Fibroblast of the aortic adventitia (primary cell): Measurements from ENCODE around the gene BCAS3. TPM values are rescaled to one million over a fixed set of nuclear protein-coding genes. Genes with fewer than 3 reads are reported as not detected.

Experiments used
- DNase-seq: peaks from one replicate; pipeline ENCODE4 v3.0.0-alpha.2; 2010; ENCODE audit warnings: low read depth
- H3K4me3 ChIP-seq: 2 replicates; pipeline ENCODE4 v1.5.1; 2011; ENCODE audit warnings: low read depth, mild to moderate bottlenecking, control low read depth, low read length, moderate library complexity
- total RNA-seq: library from RNA; depleted of rRNA; stranded (reverse); fragments of >200 nt; gene quantifications from 2 replicates; pipeline ENCODE4 v1.2.3, GENCODE V29; 2012; ENCODE audit warnings: low replicate concordance
- TF ChIP-seq, protein P1 (sequence below): IDR thresholded peaks from 2 replicates; pipeline ENCODE4 v1.5.1; 2011; ENCODE audit warnings: mild to moderate bottlenecking, low read length, control low read depth, inconsistent platforms; ENCODE audit not compliant: insufficient read depth

Gene BCAS3
- total RNA-seq, 1 donor, result 29.6 TPM

GRCh38 chr17:61328351-61328750, 650.7 kb downstream of the BCAS3 start:
- TF ChIP-seq, protein P1, sequence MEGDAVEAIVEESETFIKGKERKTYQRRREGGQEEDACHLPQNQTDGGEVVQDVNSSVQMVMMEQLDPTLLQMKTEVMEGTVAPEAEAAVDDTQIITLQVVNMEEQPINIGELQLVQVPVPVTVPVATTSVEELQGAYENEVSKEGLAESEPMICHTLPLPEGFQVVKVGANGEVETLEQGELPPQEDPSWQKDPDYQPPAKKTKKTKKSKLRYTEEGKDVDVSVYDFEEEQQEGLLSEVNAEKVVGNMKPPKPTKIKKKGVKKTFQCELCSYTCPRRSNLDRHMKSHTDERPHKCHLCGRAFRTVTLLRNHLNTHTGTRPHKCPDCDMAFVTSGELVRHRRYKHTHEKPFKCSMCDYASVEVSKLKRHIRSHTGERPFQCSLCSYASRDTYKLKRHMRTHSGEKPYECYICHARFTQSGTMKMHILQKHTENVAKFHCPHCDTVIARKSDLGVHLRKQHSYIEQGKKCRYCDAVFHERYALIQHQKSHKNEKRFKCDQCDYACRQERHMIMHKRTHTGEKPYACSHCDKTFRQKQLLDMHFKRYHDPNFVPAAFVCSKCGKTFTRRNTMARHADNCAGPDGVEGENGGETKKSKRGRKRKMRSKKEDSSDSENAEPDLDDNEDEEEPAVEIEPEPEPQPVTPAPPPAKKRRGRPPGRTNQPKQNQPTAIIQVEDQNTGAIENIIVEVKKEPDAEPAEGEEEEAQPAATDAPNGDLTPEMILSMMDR, result no peak
- H3K4me3 ChIP-seq, result no peak overlapping the region
- no peak for DNase-seq

DNA sequence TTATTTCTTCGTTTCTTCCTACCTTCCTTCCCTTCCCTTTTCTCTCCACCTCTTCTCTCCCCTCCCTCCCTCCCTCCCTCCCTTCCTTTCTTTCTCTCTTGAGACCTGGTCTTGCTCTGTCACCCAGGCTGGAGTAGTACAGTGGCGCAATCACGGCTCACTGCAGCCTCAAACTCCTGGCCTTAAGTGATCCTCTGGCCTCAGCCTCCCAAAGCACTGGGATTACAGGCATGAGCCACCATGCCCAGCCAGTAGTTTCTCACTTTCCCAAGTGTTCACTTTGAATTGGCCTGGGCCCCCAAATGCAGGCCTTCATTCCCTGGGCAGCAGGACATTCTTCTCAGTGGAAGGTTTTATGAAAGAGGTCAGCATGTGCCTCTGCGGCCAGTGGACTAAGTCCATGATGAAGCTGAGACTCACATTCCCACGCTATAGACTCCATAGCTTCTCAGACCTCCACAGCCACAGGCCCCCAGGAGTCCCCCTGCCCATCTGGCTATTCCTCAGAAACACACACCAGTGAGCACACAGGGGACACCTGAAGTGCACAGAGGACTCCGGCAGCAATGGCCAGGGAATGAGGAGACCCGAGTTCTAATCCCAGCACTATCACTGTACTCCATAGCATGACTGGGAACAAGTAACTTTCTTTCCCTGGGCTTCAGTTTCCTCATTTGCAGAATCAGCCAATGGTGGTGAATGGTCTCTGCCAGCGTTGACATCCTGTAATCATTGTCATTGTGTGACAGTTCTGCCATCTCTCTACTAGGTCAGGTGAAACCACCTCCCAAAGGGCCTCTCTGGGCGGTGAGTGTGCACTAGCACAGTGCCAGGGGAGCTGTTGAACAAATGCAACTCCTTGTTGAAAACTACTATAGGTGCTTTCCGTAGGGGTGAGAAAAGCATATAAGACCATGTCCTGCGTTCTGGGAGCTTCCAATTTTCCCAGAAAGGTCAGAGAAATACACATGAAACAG, 652.8 kb downstream of the BCAS3 start:
- no peak overlapping the region for H3K4me3 ChIP-seq
- TF ChIP-seq, protein P1, result no peak
- DNase-seq, result no peak

DNA sequence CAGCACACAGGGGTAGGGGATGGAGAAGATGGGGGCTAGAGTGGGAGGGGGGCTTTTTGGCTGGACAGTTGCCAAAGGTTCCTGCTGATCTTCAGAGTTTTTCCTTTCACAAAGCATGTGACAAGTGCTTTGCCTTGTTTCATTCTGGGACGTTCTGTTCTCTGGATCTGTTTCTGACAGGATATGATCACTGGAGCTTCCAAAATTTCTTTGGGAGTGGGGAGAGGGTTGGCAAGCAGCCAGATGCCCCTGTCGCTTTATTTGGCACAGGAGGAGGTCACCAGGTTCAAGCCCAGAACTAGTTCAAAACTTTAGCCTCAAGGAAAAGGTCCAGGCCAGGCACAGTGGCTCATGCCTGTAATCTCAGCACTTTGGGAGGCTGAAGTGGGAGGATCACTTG, 653.5 kb downstream of the BCAS3 start:
- H3K4me3 ChIP-seq, result no peak overlapping the region
- no peak for DNase-seq
- TF ChIP-seq, protein P1, result no peak

DNA sequence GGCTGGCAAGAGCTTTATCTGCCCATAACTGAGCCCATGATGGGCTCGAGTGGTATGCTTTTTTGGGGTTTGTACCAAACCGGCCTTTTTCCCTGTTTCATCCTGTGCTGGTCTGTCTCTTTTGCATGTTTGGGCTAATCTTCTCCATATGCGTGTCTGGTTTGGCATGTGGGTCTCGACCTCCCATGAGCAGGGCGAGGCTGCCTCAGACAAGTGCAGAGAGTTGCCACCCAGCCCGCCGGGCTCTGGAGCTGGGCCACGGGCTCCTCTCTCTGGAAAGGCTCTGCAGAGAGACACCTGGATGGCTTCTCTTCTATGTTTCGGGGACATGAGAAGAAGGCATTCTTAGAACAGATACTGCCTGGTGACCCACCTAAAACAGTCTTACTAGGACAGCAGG, 654.2 kb downstream of the BCAS3 start:
- no peak overlapping the region for H3K4me3 ChIP-seq
- TF ChIP-seq, protein P1, result no peak
- no peak for DNase-seq

- no peak overlapping the region for H3K4me3 ChIP-seq
- no peak for DNase-seq
- TF ChIP-seq, protein P1, result no peak
Observed at GRCh38 chr17:61333136-61333535, 655.5 kb downstream of the BCAS3 start.

- DNase-seq, result no peak
- no peak overlapping the region for H3K4me3 ChIP-seq
- TF ChIP-seq, protein P1, result no peak
Observed at GRCh38 chr17:61334673-61335072, 657.0 kb downstream of the BCAS3 start.
